Measurements from ENCODE around the gene KCNJ6.

The KCNJ6 gene

DNA sequence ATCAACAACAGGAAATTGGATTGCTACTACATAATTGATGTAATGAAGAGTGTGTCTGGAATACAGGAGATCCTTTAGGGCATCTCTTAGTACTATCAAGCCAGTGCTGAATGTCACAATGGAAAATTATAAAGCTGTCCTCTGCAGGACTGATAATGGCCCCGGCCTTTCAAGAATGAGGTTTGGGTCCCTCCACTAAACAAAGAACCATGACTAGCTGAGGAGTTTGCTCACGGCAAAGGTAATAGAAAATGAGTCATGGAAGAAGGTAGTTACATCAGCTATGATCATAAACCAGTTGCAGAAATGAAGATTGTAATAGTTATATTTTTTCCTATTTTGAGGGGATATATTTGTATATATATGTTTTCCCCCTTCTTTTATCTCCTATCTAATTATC is 145.8 kb downstream of the KCNJ6 start:
- H3K27ac ChIP-seq (ENCODE audit: low read length) = no peak overlapping the region
- H3K36me3 ChIP-seq (replicated peaks; ENCODE audit: low read depth, low read length) = no peaks in the 10 kb centered on the region
- TF ChIP-seq, protein P1, sequence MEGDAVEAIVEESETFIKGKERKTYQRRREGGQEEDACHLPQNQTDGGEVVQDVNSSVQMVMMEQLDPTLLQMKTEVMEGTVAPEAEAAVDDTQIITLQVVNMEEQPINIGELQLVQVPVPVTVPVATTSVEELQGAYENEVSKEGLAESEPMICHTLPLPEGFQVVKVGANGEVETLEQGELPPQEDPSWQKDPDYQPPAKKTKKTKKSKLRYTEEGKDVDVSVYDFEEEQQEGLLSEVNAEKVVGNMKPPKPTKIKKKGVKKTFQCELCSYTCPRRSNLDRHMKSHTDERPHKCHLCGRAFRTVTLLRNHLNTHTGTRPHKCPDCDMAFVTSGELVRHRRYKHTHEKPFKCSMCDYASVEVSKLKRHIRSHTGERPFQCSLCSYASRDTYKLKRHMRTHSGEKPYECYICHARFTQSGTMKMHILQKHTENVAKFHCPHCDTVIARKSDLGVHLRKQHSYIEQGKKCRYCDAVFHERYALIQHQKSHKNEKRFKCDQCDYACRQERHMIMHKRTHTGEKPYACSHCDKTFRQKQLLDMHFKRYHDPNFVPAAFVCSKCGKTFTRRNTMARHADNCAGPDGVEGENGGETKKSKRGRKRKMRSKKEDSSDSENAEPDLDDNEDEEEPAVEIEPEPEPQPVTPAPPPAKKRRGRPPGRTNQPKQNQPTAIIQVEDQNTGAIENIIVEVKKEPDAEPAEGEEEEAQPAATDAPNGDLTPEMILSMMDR (IDR thresholded peaks at IDR 0.05; ENCODE audit: low read depth, low read length) = no peak
- no peak for TF ChIP-seq EZH2phosphoT487 (IDR thresholded peaks at IDR 0.05; ENCODE audit: low read depth)
- no peak overlapping the region for H3K4me3 ChIP-seq (ENCODE audit: low read length)
- no peaks in the 10 kb centered on the region; the same call in 1 of the 2 replicates for H3K27me3 ChIP-seq (ENCODE audit: low read depth, low read length)
- H3K9me3 ChIP-seq (ENCODE audit: insufficient read depth, low read length) = no peaks in the 10 kb centered on the region
- no peaks in the 10 kb centered on the region for H3K4me1 ChIP-seq (ENCODE audit: low read length)
- H3K79me2 ChIP-seq (ENCODE audit: low read length) = no peaks in the 10 kb centered on the region
- H2AFZ ChIP-seq (ENCODE audit: low read depth, low read length) = no peak overlapping the region
- no peak overlapping the region for H3K4me2 ChIP-seq (ENCODE audit: low read length)
- H4K20me1 ChIP-seq (ENCODE audit: insufficient read depth, low read length) = no peaks in the 10 kb centered on the region
- H3K9ac ChIP-seq (ENCODE audit: low read length) = no peak overlapping the region

DNA sequence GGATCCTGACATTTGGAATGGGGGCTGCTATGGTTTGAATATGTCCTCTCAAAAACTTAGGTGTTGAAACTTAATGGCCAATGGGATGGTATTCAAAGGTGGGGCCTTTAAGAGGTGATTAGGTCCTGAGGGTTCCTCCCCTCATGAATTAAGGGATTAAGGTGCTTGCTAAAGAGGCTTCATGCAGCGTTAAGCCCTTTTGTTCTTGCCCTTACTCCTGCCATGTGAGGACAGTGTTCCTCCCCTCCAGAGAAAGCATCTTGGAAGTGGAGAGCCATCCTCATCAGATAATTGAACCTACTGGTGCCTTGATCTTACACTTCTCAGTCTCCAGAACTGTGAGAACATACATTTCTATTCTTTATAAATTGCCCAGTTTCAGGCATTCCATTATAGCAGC is 146.6 kb downstream of the KCNJ6 start:
- no peaks in the 10 kb centered on the region for H3K79me2 ChIP-seq (ENCODE audit: low read length)
- H3K4me1 ChIP-seq (ENCODE audit: low read length) = no peaks in the 10 kb centered on the region
- no peaks in the 10 kb centered on the region for H3K36me3 ChIP-seq (replicated peaks; ENCODE audit: low read depth, low read length)
- no peaks in the 10 kb centered on the region for H3K9me3 ChIP-seq (ENCODE audit: insufficient read depth, low read length)
- H3K9ac ChIP-seq (ENCODE audit: low read length) = no peak overlapping the region
- H3K4me2 ChIP-seq (ENCODE audit: low read length) = no peak overlapping the region
- no peaks in the 10 kb centered on the region for H4K20me1 ChIP-seq (ENCODE audit: insufficient read depth, low read length)
- H2AFZ ChIP-seq (ENCODE audit: low read depth, low read length) = no peak overlapping the region
- no peaks in the 10 kb centered on the region; the same call in 1 of the 2 replicates for H3K27me3 ChIP-seq (ENCODE audit: low read depth, low read length)
- no peak overlapping the region for H3K27ac ChIP-seq (ENCODE audit: low read length)
- no peak for TF ChIP-seq EZH2phosphoT487 (IDR thresholded peaks at IDR 0.05; ENCODE audit: low read depth)
- TF ChIP-seq, protein P1 (IDR thresholded peaks at IDR 0.05; ENCODE audit: low read depth, low read length) = no peak
- H3K4me3 ChIP-seq (ENCODE audit: low read length) = no peak overlapping the region

DNA sequence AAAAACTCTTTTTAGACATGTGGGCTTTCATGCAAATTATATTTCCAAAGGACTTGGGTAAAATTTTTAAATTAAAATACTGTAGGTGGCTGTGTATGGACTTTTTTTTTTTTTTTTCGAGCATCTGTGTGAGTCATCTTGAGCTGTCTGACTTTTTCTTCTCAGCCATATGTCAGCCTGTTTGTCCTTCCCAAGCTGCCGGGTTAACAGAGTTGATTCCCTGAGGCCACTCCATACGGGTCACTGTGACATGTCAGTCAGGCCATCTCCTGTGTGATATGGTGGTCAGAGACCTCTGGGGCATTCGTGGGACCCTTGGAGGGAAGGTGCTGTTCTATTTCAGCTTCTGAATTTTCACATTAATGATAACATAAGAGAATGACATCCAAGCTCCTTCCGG is 148.3 kb downstream of the KCNJ6 start:
- Histone ChIP-seq H3K27me3 (ENCODE audit: low read depth, low read length) (no peaks in the 10 kb centered on the region; the same call in 1 of the 2 replicates), H3K36me3 (replicated peaks; ENCODE audit: low read depth, low read length) (no peaks in the 10 kb centered on the region), H3K9ac (ENCODE audit: low read length) (no peak overlapping the region), H3K27ac (ENCODE audit: low read length) (no peak overlapping the region), H3K9me3 (ENCODE audit: insufficient read depth, low read length) (no peaks in the 10 kb centered on the region), H3K79me2 (ENCODE audit: low read length) (no peaks in the 10 kb centered on the region), H3K4me1 (ENCODE audit: low read length) (no peaks in the 10 kb centered on the region), H4K20me1 (ENCODE audit: insufficient read depth, low read length) (no peaks in the 10 kb centered on the region), H2AFZ (ENCODE audit: low read depth, low read length) (no peak overlapping the region), H3K4me3 (ENCODE audit: low read length) (no peak overlapping the region), H3K4me2 (ENCODE audit: low read length) (no peak overlapping the region)
- TF ChIP-seq, protein P1 (IDR thresholded peaks at IDR 0.05; ENCODE audit: low read depth, low read length) = no peak
- no peak for TF ChIP-seq EZH2phosphoT487 (IDR thresholded peaks at IDR 0.05; ENCODE audit: low read depth)

DNA sequence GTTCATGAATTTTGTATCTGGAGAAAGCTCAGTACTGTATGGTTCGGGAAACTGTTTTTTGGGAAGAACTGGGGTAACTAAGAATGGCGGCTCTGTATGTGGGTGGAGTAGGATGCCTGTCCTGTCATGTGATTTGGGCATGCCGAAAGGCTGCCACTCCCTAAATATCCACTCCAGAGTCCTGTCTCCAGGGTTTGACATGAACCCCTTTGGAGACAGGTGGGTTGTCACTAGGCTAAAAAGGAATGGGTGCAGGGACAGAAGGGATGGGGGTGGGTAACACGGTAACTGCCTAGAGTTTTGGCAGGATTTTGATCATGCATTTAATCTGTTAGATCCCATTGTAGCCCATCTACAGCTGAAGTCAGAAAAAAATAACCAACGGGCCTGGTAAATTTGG is 150.1 kb downstream of the KCNJ6 start:
- H3K9me3 ChIP-seq (ENCODE audit: insufficient read depth, low read length) = no peaks in the 10 kb centered on the region
- no peak overlapping the region for H2AFZ ChIP-seq (ENCODE audit: low read depth, low read length)
- no peak overlapping the region for H3K4me2 ChIP-seq (ENCODE audit: low read length)
- H3K27ac ChIP-seq (ENCODE audit: low read length) = no peak overlapping the region
- no peaks in the 10 kb centered on the region; the same call in 1 of the 2 replicates for H3K27me3 ChIP-seq (ENCODE audit: low read depth, low read length)
- no peaks in the 10 kb centered on the region for H3K79me2 ChIP-seq (ENCODE audit: low read length)
- no peaks in the 10 kb centered on the region for H4K20me1 ChIP-seq (ENCODE audit: insufficient read depth, low read length)
- H3K9ac ChIP-seq (ENCODE audit: low read length) = no peak overlapping the region
- TF ChIP-seq, protein P1 (IDR thresholded peaks at IDR 0.05; ENCODE audit: low read depth, low read length) = no peak
- TF ChIP-seq EZH2phosphoT487 (IDR thresholded peaks at IDR 0.05; ENCODE audit: low read depth) = no peak
- H3K36me3 ChIP-seq (replicated peaks; ENCODE audit: low read depth, low read length) = no peaks in the 10 kb centered on the region
- H3K4me3 ChIP-seq (ENCODE audit: low read length) = no peak overlapping the region
- H3K4me1 ChIP-seq (ENCODE audit: low read length) = no peaks in the 10 kb centered on the region
